Stimulated activated CD4-positive, alpha-beta T cell treated with anti-CD3 and anti-CD28 coated beads, Interleukin-4, amount 100 ng/mL, for 48 hours (primary cell): Measurements from ENCODE around the gene RANBP3L.

Experiments
- DNase-seq, 2 donors: peaks; one replicate each; pipeline ENCODE4 v3.0.0-alpha.2; 2020; ENCODE audit warnings: low read depth in 2 of 2

Gene RANBP3L

DNA sequence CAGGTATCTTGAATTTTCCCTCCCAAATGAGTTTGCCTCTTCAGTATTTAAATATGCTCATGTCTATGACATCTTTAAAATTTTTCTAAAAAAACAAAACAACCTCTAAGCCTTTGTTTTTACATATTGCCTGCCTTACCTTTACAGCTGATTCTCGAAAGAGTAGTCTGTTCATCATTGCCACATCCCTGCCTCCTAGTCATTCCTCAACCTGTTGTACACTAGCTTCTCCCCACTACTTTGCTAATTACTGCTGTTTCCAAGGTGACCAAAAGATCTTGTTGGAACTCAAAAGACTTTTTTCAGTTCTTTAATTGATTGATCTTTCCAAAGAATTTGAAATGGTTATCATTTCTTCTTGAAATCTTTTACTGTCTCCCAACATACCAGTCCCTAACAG is 58.0 kb downstream of the RANBP3L start:
- no peak for DNase-seq

DNA sequence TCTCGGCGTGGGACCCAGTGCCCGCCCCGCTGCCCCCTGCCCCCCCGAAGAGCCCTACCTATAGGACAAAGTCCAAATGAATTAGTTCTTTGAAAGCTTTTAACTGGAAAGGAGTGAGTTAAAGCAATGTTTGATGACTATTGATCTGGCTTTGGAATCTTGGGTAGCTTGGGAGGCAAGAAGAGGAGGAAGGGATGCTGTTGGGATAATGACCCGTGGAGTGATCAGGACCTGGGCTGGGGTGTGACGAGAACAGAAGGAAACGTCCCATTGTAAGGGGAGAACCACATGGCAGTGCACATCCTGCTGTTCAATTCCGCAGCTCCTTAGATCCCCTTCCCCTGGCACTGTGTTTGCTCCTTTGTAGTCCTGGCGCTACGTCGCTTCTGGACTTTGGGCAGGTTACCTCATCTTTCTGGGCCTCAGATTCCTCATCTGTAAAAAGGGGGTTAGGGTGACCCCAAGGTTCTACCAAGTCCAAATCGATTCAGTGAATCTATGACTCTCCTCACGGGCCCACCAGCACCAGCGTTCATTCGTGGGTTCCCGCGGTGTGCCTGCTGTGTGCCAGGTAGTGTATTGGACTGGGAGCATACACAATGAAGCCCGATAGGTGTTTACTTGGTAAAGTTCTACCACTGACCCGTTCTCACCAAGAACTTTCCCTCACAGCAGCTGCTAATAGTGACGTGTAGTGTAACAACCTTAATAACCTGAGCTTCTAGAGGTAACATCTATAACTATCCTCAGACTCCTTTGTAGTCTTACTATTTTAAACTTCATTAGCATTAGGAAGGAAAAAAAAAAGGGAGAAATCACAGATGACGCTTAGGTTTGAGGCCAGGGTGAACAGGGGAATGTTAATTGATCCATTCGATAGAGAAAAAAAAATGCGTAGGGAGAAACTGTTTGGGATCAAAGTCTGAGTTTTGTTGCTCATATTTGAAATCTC is 58.9 kb downstream of the RANBP3L start:
- DNase-seq, result no peak

DNA sequence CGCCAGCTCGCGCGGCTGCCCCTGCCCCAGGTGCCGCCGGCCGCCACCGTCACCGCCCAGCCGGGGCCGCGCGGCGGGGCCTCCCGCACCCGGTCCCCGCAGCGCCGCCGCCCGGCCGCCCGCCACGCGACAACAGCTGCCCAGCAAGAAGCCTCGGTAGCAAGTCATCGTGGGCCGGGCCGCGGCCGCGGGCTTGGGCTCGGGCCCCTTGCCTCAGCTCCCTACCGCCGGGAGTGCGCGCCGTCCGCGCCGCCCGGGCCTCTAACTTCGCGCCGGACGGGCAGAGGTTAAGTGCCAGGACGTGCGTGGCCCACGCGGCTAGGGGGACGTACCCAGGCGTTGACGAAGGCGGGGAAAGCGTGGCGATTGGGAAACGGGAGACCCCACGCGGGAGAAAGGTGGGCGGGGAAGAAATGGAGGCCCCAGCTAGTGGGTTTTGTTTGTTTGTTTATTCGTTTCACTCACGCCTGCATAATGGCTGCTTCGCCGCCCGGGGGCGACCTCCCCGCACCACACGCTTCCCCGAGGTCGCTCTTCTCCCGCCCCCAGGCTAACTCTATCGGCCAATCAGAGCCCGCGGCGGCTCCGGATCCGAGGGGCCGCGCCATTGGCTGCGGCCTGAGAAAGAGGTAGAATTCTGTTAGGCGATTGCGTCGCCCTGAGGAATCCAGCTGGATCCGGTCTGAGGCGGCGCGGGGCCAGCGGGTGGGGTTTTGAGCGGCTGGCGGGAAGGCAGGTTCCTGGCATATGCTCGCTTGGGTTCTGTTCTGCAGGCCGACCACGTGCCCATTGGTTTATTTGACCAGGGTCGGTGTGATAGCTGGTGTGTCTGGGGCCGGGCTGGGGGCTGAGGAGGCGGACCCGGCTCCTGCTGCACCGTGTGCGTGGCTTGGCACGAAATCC is 59.8 kb downstream of the RANBP3L start, which contains the start of gene NADK2:
Gene NADK2, minus strand, starts transcription at position 295 of the 903 bp plus-strand sequence. Its CDS starts 127 bp downstream, at position 168.
- peak; percentile 79 to 86 for DNase-seq

DNA sequence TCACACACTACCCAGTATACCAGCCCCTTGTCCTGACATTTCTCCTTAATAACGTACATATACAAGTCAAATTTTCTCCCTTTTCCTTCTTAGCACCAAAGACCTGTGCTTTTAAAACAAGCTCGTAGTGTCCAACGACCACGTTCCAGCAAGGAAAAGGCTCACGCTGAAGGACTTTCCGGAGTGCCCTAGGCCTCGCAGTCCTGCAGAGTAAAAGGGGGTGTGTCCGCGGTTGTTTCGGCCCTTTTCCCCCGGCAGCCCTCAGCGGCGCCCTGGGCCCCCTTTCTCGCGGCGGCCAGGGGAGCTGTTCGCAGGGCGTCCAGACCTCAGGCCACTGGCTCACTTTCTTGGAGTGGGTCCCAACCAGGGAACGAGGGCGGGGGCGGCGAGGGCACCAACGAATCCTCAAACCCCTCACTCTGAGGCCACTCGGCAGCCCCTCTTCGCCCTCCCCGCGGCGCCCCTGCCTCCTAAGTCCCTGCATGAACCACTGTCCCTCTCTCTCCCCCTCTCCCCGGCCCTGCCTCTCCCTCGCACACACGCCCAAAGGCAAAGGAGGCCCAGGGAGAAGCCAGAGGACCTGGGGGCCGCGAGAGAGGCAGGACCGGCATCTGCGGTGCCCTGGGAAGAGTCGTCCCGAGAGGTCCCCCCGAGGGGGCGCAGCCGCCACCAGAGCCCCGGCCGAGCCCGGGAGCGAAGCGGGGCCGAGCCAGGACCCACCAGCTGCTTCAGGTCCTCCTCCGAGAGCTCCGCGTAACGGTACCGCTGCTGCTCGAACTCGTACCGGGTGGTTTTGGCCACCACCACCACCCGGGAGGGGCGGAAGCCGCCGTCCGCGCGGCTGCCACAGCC is 60.7 kb downstream of the RANBP3L start:
- peak; percentile 9 to 11 for DNase-seq

DNA sequence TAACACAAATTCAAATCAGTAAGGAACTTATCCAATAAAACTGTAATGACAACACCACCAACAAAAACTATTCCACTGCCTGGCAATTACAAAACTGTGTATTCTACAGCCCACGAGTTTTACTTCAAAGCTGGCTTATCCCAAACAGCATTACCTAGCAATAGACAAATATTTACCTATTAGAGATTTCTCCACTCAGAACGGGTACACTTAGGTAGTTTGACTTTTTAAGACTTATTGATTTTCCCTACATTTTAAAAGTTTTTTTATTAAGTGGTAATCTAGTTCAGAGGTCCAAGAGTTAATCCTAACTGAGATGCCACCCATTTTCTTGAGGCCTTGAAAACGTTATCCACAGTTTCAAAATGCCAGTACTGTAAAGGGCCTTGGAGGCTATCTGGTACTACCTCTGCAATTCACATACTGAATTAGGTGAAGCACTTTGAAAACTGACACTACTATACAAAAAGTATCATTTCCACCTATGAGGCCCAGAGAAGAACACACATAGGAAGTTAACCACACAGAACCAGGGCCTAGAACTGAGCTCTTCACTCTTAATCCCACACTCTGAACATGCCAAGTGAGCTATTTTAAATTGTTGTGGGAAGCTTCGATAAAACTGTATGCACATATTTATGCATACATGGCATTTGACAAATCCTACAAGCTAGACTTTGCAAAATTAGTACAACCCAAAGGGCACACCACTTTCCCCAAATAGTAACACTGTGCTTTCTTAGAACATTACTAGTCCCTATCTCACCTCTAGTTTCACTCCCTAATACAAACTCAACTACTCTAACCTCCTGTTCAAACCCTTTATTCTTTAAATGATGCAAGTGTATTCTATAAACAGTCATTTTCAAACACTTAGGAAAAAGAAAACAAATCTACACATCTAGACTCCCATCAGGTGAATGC is 62.1 kb downstream of the RANBP3L start:
- no peak for DNase-seq

DNA sequence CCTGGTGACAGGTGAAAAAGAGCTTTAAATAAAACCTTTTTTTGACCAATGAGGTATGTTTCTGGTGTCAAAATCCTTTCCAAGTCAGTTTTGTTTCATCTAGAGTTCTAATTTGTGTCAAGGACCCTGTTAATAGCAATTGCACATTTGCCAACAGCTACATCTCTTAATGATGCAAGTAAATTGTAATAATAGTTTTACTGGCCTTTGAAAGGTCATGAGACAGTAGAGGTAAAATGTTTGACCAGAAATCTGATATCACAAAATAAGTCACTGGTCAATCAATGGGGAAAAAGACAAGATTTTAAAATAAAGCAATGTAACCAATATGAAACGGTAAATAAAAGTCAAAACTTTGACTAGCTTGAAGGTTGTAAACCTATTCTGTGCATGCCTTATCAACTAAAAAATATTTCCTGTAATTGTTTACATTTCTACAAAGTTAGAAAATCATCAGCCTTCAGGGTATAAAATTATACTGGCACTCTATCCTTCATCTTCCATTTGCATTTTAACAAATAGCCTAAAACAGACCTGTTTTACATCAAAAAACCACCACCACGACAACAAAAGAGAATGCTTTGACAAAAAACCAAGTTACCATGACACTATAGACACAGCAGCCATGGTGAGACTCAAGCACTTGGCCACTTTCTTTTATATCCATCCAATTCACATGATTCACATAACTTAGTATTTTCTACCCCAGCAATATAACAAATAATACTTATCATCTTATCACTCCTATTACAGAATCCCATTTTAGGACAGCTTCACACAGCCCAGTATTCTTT is 63.0 kb downstream of the RANBP3L start:
- DNase-seq, result no peak

DNA sequence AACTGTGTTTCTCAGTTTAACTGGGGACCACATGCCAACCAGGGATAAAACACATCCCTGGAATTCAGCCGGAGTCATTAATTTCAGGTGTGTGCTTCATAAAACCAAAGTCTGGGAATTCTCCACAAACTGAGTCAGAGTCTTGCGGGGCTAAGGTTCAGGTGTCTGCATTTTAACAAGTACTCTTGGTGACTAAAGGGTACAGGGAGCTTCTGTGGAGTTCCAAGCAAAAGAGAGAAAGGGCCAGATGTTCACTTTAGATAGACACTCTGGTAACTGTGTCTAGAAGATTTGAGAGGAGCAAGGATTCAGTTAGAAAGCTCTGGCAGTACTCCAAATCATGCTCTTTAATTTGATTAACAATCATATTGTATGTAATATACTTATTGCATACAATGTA is 64.0 kb downstream of the RANBP3L start:
- no peak for DNase-seq

DNA sequence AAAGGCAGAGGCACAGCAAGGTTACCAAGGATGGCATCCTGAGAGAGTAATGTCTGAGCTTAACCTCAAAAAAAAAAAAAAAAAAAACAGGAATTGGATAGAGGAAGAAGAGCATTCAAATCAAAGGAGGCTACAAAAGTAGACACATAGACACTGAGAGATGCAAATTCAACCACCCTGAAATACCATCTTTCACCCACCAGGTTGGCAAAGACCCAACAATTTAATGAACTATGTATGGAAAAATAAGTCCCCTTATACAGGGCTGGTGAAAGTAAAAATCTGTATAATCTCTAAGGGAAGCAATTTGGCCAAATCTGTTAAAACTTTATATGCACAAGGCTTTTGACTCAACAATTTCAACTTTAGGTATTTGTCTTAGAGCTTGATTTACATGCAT is 64.9 kb downstream of the RANBP3L start:
- DNase-seq, result no peak

DNA sequence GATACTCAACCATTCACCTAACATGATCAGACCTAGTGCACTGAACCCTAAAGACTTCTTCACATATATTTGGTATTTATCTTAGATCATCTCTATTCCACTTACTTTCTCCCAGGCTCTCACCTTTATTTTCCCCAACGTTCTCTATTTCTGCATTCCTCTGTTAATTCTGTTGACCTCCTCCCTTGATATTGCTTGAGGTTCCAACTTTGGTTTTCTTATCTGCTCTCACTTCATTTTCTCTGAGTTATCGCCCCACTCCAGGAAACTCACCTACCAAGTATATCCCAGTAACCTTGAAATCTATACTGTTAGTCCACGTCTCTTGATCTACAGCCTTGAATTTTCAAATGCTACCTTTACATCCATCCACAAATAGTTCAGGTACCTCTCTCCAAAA is 69.2 kb downstream of the RANBP3L start:
- no peak for DNase-seq

DNA sequence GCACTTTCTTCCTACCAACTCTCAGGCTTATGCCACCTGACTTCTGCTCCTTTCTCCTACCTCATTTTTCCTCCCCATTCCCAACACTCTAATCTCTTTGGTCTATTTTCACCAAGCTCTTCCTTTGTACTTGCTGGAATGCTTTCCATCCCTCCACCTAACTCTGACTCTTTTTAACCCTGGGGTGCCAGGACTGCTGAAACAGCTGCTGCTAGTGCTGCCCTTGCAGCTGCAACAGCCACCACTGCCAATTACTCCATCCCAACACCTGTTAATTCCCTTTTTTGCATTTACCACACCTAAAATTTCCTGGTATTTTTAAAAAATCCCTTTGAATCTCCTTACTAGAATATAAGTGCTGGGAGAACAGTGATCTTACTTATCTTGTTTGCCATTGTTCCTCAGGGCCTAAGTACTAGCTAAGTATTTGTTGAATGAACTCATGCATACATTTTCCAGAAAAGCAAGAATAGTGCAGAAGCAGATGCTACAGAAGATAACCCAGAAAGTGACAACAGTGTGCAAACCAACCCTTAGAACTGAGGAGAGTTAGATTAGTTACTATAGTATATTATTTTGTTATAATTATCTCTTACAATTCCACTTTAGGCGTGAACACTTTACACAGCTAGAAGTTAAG is 71.4 kb downstream of the RANBP3L start:
- no peak for DNase-seq

DNA sequence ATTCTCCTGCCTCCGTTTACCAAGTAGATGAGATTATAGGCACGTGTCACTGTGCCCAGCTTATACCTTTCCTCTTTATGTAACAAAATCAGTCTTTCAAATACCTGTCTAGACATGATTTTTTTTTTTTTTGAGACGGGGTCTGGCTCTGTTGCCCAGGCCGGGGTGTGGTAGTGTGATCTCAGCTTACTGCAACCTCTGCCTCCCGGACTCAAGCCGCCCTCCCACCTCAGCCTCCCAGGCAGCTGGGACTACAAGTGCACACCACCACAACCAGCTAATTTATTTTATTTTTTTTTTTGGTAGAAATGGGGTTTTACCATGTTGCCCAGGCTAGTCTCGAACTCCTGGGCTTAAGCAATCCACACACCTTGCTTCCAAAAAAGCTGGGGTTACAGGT is 73.2 kb downstream of the RANBP3L start:
- no peak for DNase-seq

DNA sequence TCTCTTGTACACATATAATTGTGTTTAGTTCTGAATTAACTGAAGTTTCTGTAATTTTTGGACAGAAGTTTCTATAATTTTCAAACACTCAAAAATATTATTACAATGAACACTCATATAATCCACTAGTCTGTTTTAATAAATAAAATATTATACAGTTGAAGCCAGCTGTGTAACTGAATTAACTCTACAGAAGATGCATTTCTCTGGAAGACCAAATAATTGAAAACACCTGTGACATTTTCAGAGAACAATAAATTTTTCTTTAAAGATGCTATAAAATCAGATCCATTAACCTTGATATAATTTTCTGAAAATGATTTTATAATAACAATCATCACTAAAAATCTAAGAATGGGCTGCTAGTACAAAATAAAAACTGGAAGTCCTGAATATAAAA is 74.7 kb downstream of the RANBP3L start:
- no peak for DNase-seq

DNA sequence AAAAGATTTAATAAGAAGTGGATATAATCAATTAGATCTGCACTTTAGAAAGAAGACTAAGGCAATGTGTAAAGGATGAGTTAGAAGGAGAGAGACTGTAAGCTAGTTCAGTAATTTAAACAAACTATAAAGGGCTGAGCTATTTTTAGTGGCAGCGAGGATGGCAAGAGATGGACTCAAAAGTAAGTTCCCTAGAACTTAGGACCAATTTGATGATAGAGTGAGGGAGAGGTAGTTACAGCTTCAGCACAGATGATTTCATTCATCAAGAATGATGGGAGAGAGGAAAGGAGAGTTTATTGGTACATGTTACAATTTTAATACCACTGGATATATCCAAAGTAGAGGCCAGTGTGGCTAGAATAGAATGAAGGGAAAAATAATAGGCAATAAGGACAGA is 79.1 kb downstream of the RANBP3L start:
- no peak for DNase-seq

DNA sequence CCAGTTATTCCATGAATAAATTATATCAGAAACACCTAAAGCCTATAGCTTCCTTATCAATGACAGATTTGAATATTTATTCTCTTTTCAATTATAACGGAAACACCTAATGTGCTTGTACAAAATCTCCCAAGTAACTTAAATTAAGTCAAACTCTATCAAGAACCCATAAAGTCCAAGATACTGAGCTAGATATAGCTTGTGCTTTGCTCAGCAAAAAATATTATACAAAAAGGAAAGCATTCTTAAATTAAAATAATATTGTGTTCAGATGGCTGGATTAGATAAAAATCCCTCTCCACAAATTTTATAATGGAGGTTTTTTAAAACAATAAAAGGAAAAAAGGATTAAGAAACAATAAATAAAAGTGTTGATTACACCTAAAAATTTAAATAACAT is 83.7 kb downstream of the RANBP3L start:
- no peak for DNase-seq

DNA sequence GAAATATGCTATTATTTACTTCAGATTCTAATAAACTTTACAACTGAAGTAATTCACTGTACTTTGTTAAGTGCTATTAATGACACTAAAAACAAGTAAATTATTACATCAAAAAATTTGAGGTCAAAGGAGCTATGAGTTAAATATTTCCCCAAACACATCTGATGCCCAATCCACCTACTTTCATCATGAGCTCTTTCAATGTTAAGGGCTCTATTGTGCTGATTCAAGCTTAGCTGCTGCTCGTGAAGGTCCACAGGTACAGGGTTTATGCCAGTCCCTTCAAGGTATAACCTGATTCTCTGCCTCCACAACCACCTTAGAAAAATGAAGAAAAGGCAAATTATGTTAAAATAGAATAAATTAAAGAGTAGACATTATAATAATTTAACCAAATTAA is 84.1 kb downstream of the RANBP3L start:
- no peak for DNase-seq

DNA sequence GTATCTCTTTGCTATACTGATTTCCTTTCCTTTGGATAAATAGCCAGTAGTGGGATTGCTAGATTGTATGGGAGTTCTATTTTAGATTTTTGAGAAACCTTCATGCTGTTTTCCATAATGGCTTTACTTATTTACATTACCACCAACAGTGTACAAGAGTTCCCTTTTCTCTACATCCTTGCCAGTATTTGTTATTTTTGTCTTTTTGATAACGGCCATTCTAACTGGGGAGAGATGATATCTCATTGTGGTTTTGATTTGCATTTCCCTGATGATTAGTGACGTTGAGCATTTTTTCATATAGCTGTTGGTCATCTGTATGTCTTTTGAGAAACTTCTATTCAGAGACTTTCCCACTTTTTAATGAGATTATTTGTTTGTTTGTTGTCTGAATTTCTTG is 85.8 kb downstream of the RANBP3L start:
- DNase-seq, result no peak

DNA sequence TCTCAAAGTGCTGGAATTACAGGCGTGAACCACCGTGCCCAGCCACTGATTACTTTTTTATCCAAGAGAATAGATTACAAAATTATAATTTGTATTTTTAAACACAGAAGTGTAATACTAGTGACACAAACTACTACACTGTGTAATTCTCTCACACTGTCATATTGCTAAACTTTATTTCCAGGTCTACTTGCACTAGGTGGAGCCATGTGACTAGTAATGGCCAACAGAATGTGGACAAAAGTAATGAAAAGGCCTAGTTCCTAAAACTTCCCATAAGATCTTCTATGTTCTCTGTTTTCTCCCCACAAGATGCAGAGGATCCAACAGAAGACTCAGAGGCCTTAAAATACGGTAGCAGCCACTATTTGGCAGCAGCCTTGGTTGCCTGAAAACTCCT is 87.3 kb downstream of the RANBP3L start:
- no peak for DNase-seq

DNA sequence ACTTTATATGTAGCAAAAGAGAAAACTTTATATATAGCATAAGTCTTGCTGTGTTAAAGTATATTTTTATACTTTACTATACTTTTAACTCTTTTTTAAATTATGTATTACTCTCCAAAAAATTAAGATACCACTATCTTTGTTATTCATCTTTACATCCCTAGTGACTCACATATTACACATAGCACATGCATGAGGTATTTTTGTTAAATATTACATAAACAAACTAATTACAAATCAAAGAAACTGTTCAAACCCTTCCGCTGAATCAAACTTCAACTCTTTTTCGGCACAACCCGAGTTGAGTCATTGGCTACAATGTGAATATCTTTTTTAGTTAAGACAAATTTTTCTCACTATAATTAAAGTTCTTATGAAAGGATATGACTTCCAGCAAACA is 92.0 kb downstream of the RANBP3L start:
- no peak for DNase-seq

DNA sequence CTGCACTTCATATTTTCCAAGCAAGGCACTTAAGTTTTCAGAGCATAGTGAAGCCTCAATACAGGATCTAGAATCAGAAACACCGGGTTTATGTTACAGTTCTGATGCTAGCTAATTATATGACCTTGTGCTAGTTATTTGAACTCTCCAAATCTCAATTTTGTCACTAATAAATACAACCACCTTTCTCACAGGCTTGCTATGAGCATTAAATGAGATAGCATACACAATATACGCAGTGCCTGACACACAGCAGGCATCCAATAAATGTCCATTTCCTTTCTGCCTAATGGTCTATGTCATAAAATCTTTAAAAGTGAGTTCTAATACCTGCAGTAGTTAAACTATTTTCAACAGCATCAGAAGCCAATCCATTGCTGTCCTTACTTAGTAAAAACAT is 92.9 kb downstream of the RANBP3L start:
- no peak for DNase-seq
